BJ (cell line): ENCODE results near the gene BCAS3. TPM values are rescaled to one million over a fixed set of nuclear protein-coding genes. Genes with fewer than 3 reads are reported as not detected.

Experiments
- CTCF ChIA-PET: fragments of 350-600 bp; formaldehyde crosslinking; extraction: SDS; loops from one replicate; lab custom pipeline; 2021; ENCODE audit warnings: antibody characterized with exemption, inconsistent platforms; lab: Yijun Ruan, JAX
- POLR2A ChIA-PET: fragments of 300-600 bp; sonication (Branson Sonifier 250); formaldehyde crosslinking; extraction: SDS; loops from one replicate; lab custom pipeline; 2021; ENCODE audit warnings: antibody characterized with exemption; lab: Charles Lee
- DNase-seq: peaks from one replicate; pipeline ENCODE4 v3.0.0-alpha.2; 2011; ENCODE audit warnings: low read depth
- H3K27me3 ChIP-seq: 2 replicates; pipeline ENCODE4 v1.6.0; 2011; ENCODE audit warnings: low read length; ENCODE audit not compliant: control insufficient read depth, insufficient read depth
- H3K36me3 ChIP-seq: 2 replicates; pipeline ENCODE4 v1.5.1; 2011; ENCODE audit warnings: low read length; ENCODE audit not compliant: control insufficient read depth, insufficient read depth
- H3K4me3 ChIP-seq: 2 replicates; pipeline ENCODE4 v1.5.1; 2011; ENCODE audit warnings: low read depth, mild to moderate bottlenecking, control low read depth, low read length
- polyA plus RNA-seq: library from polyadenylated mRNA; depleted of rRNA; stranded (reverse); fragments of >200 nt; gene quantifications from 2 replicates; pipeline ENCODE4 v1.2.3, GENCODE V29; 2011
- TF ChIP-seq, protein P1 (sequence below): IDR thresholded peaks from 2 replicates; pipeline ENCODE4 v1.5.1; 2011; ENCODE audit warnings: low read depth, mild to moderate bottlenecking, control low read depth, inconsistent platforms, low read length, moderate library complexity; ENCODE audit not compliant: insufficient read depth

BCAS3 gene
- polyA plus RNA-seq, 1 experiment = 19.5 TPM

- CTCF ChIA-PET = interaction anchor here (1.2 to 1.3 kb wide), 2 partner anchors 11 to 21 kb away, joined by 3 to 4 read pairs; no protein-coding TSS in a partner anchor
- H3K36me3 ChIP-seq = no peaks in the 10 kb centered on the region
- no peak for DNase-seq
- H3K27me3 ChIP-seq = no peaks in the 10 kb centered on the region
- TF ChIP-seq, protein P1, sequence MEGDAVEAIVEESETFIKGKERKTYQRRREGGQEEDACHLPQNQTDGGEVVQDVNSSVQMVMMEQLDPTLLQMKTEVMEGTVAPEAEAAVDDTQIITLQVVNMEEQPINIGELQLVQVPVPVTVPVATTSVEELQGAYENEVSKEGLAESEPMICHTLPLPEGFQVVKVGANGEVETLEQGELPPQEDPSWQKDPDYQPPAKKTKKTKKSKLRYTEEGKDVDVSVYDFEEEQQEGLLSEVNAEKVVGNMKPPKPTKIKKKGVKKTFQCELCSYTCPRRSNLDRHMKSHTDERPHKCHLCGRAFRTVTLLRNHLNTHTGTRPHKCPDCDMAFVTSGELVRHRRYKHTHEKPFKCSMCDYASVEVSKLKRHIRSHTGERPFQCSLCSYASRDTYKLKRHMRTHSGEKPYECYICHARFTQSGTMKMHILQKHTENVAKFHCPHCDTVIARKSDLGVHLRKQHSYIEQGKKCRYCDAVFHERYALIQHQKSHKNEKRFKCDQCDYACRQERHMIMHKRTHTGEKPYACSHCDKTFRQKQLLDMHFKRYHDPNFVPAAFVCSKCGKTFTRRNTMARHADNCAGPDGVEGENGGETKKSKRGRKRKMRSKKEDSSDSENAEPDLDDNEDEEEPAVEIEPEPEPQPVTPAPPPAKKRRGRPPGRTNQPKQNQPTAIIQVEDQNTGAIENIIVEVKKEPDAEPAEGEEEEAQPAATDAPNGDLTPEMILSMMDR = no peak
- POLR2A ChIA-PET = no interaction called here
- H3K4me3 ChIP-seq = no peak overlapping the region
Measured at GRCh38 chr17:60952747-60953146, 275.1 kb downstream of the BCAS3 start.

GRCh38 chr17:60959011-60959410, 281.4 kb downstream of the BCAS3 start:
- Histone ChIP-seq H3K4me3 (no peak overlapping the region), H3K27me3 (no peaks in the 10 kb centered on the region), H3K36me3 (no peaks in the 10 kb centered on the region)
- CTCF ChIA-PET = interaction anchor here (2.0 kb wide), 1 partner anchor 13 kb away, joined by 5 read pairs; no protein-coding TSS in a partner anchor
- TF ChIP-seq, protein P1 = no peak
- DNase-seq = no peak
- POLR2A ChIA-PET = no interaction called here

DNA sequence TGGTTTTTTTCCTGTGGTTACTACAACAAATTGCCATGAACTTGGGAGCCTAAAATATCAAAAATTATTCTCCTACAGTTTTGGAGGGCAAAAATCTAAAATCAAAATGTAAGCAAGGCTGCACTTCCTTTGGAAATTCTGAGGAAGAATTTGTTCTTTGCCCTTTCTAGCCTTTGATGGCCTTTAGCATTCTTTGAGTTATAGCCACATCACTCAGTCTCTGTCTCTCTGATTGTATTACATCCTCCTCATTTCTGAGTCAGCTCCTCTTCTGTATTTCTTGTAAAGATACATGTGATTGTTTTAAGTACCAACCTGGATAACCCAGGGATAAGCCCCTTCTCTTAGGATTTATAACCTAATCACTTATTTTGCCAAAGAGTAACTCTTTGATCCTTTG, 282.0 kb downstream of the BCAS3 start:
- DNase-seq = no peak
- TF ChIP-seq, protein P1 = no peak
- Histone ChIP-seq H3K4me3 (no peak overlapping the region), H3K27me3 (no peaks in the 10 kb centered on the region), H3K36me3 (no peaks in the 10 kb centered on the region)
- ChIA-PET CTCF (interaction anchor here (2.0 kb wide), 1 partner anchor 12 kb away, joined by 5 read pairs; no protein-coding TSS in a partner anchor), POLR2A (no interaction called here)

DNA sequence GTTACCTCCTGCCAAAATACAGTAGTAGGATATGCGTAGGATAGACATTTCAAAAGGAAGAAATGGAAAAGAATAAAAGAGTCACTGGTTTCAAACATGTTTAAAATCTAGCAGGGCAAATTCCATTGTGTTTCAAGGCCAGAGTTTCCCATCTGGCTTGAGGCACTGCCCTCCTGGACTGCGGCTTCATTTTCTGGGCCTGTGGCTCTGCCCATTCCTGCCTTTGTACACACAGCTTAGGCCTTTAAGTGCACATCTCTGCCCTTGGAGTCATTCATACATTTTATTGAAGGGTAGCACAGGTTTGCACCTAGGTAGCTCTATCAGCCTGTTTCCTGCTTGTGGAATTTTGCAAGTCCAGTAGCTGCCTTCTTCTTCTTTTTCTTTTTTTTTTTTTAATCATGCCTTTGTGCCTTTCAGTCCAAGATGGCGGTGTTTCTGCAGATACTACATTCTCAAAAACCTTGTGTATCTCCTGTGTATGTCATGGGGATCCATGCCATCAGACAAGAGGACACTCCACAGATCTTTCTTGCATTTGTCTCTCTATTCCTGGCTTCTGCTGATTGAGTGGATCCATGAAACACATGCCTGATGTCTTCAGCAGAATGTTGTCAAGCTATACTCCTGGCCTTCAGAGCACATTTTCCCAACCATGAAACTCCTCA, 282.9 kb downstream of the BCAS3 start:
- H3K36me3 ChIP-seq = no peaks in the 10 kb centered on the region
- no peak overlapping the region for H3K4me3 ChIP-seq
- ChIA-PET CTCF (interaction anchor here (0.8 to 2.0 kb wide), 3 partner anchors 11 to 452 kb away, joined by 3 to 5 read pairs (median 4); no protein-coding TSS in a partner anchor), POLR2A (no interaction called here)
- no peaks in the 10 kb centered on the region for H3K27me3 ChIP-seq
- TF ChIP-seq, protein P1 = no peak
- no peak for DNase-seq

GRCh38 chr17:60964160-60964559, 286.5 kb downstream of the BCAS3 start:
- H3K27me3 ChIP-seq = no peaks in the 10 kb centered on the region
- no peak for DNase-seq
- no peak overlapping the region for H3K4me3 ChIP-seq
- CTCF ChIA-PET = interaction anchor here (0.6 kb wide), 1 partner anchor 393 kb away, joined by 3 read pairs; no protein-coding TSS in a partner anchor
- H3K36me3 ChIP-seq = no peaks in the 10 kb centered on the region
- POLR2A ChIA-PET = no interaction called here
- TF ChIP-seq, protein P1 = no peak
